MM.1S (cell line): ENCODE measurements around the gene CLEC2L.

Experiments used
- DNase-seq: peaks from one replicate; pipeline ENCODE4 v3.0.0-alpha.2; 2015
- H2AFZ ChIP-seq: fragments of 300-600 bp; sonication (generic); 2 replicates; pipeline ENCODE4 v1.6.0; 2016; ENCODE audit warnings: antibody characterized with exemption, low read length
- H3F3A ChIP-seq: fragments of 300-600 bp; sonication (generic); 2 replicates; pipeline ENCODE4 v1.6.1; 2016; ENCODE audit warnings: mild to moderate bottlenecking, antibody characterized with exemption, low read length, moderate library complexity, mixed read lengths; ENCODE audit not compliant: insufficient read depth
- H3K27ac ChIP-seq: fragments of 300-600 bp; sonication (generic); 2 replicates; pipeline ENCODE4 v1.5.1; 2016; ENCODE audit warnings: mild to moderate bottlenecking, low read length
- H3K27me3 ChIP-seq: fragments of 300-600 bp; sonication (generic); replicated peaks from 2 replicates; pipeline ENCODE4 v1.6.0; 2016; ENCODE audit warnings: low read length; ENCODE audit not compliant: insufficient read depth
- H3K36me3 ChIP-seq: fragments of 300-600 bp; sonication (generic); replicated peaks from 2 replicates; pipeline ENCODE4 v1.6.1; 2016; ENCODE audit warnings: mild to moderate bottlenecking, low read length, mixed read lengths; ENCODE audit not compliant: insufficient read depth
- H3K4me1 ChIP-seq: fragments of 300-600 bp; sonication (generic); 2 replicates; pipeline ENCODE4 v1.6.1; 2016; ENCODE audit warnings: low read length, mixed read lengths
- H3K4me2 ChIP-seq: fragments of 300-600 bp; sonication (generic); 2 replicates; pipeline ENCODE4 v1.6.0; 2016; ENCODE audit warnings: low read depth, low read length
- H3K4me3 ChIP-seq: fragments of 300-600 bp; sonication (generic); 2 replicates; pipeline ENCODE4 v1.5.1; 2016; ENCODE audit warnings: low read length, mixed read lengths
- H3K79me2 ChIP-seq: fragments of 300-600 bp; sonication (generic); 2 replicates; pipeline ENCODE4 v1.6.1; 2016; ENCODE audit warnings: mixed run types, low read length, mixed read lengths
- H3K9ac ChIP-seq: fragments of 300-600 bp; sonication (generic); 2 replicates; pipeline ENCODE4 v1.6.1; 2016; ENCODE audit warnings: low read length, mixed read lengths
- H3K9me2 ChIP-seq: fragments of 300-600 bp; sonication (generic); replicated peaks from 2 replicates; pipeline ENCODE4 v1.6.1; 2016; ENCODE audit warnings: mild to moderate bottlenecking, low read length, mixed read lengths; ENCODE audit not compliant: insufficient read depth
- H3K9me3 ChIP-seq: fragments of 300-600 bp; sonication (generic); replicated peaks from 2 replicates; pipeline ENCODE4 v1.6.1; 2016; ENCODE audit warnings: mild to moderate bottlenecking, low read length, mixed read lengths; ENCODE audit not compliant: insufficient read depth
- H4K20me1 ChIP-seq: fragments of 300-600 bp; sonication (generic); 2 replicates; pipeline ENCODE4 v1.6.1; 2016; ENCODE audit warnings: mild to moderate bottlenecking, low read length, moderate library complexity, mixed read lengths; ENCODE audit not compliant: insufficient read depth
- CTCF ChIP-seq: fragments of 300-600 bp; sonication (generic); IDR thresholded peaks from 2 replicates; pipeline ENCODE4 v1.5.1; 2016; ENCODE audit warnings: antibody characterized with exemption, low read length, mixed read lengths
- EZH2 ChIP-seq: fragments of 300-600 bp; sonication (generic); optimal IDR thresholded peaks from 2 replicates; pipeline ENCODE3; 2017; ENCODE audit warnings: low read depth, mild to moderate bottlenecking, antibody characterized with exemption, low read length, mixed read lengths
- EZH2phosphoT487 ChIP-seq: fragments of 300-600 bp; sonication (generic); IDR thresholded peaks from 2 replicates; pipeline ENCODE4 v1.6.1; 2018; ENCODE audit warnings: antibody characterized with exemption, low read length

Gene CLEC2L

GRCh38 chr7:139536152-139536551 lies 12.7 kb downstream of the CLEC2L start:
- Histone ChIP-seq H3F3A (no peaks in the 10 kb centered on the region), H3K9ac (no peak overlapping the region), H3K9me2 (no peaks in the 10 kb centered on the region), H3K27ac (no peak overlapping the region), H4K20me1 (no peaks in the 10 kb centered on the region), H3K27me3 (no peaks in the 10 kb centered on the region), H3K36me3 (no peaks in the 10 kb centered on the region), H3K4me3 (no peak overlapping the region), H3K4me2 (no peak overlapping the region), H2AFZ (no peak overlapping the region), H3K9me3 (no peaks in the 10 kb centered on the region), H3K79me2 (no peaks in the 10 kb centered on the region), H3K4me1 (no peaks in the 10 kb centered on the region)
- no peak for TF ChIP-seq EZH2
- no peak for TF ChIP-seq EZH2phosphoT487
- TF ChIP-seq CTCF = no peak
- no peak for DNase-seq

- Histone ChIP-seq H3K9me3 (no peaks in the 10 kb centered on the region), H4K20me1 (no peaks in the 10 kb centered on the region), H3K79me2 (no peaks in the 10 kb centered on the region), H3K27me3 (0 out of 2 replicates have a peak, but pooled peaks cover 5% of the 10 kb centered on the region), H3K36me3 (no peaks in the 10 kb centered on the region), H3K4me3 (no peak overlapping the region), H3K9ac (no peak overlapping the region), H3K4me1 (no peaks in the 10 kb centered on the region), H3K9me2 (no peaks in the 10 kb centered on the region), H2AFZ (no peak overlapping the region), H3K27ac (no peak overlapping the region), H3F3A (no peaks in the 10 kb centered on the region), H3K4me2 (no peak overlapping the region)
- no peak for TF ChIP-seq EZH2phosphoT487
- TF ChIP-seq EZH2 = no peak
- no peak for TF ChIP-seq CTCF
- DNase-seq = no peak
Observed at GRCh38 chr7:139538881-139539635, 15.6 kb downstream of the CLEC2L start.

GRCh38 chr7:139540203-139540602 lies 16.7 kb downstream of the CLEC2L start:
- Histone ChIP-seq H4K20me1 (no peaks in the 10 kb centered on the region), H3K9me3 (no peaks in the 10 kb centered on the region), H3F3A (no peaks in the 10 kb centered on the region), H3K79me2 (no peaks in the 10 kb centered on the region), H3K9ac (no peak overlapping the region), H3K36me3 (no peaks in the 10 kb centered on the region), H3K4me3 (no peak overlapping the region), H2AFZ (no peak overlapping the region), H3K4me2 (no peak overlapping the region), H3K27me3 (0 out of 2 replicates have a peak, but pooled peaks cover 5% of the 10 kb centered on the region), H3K4me1 (no peaks in the 10 kb centered on the region), H3K9me2 (no peaks in the 10 kb centered on the region), H3K27ac (no peak overlapping the region)
- TF ChIP-seq CTCF = no peak
- no peak for TF ChIP-seq EZH2
- TF ChIP-seq EZH2phosphoT487 = no peak
- no peak for DNase-seq
